HepG2 (cell line): ENCODE results near the gene MCM3AP. TPM values are rescaled to one million over a fixed set of nuclear protein-coding genes. Genes with fewer than 3 reads are reported as not detected.
A peak's percentile ranks its signal among the peaks of the same experiment; 100 is the strongest.

Experiments
- BRCA1 ChIP-seq: sonication (generic); formaldehyde crosslinking; IDR thresholded peaks from 2 replicates; pipeline ENCODE4 v1.4.0; 2020; ENCODE audit warnings: missing genetic modification reagents
- KLF13 ChIP-seq: sonication (generic); formaldehyde crosslinking; IDR thresholded peaks from 2 replicates; pipeline ENCODE4 v1.4.0; 2020; ENCODE audit warnings: mild to moderate bottlenecking, missing genetic modification reagents
- NFIB ChIP-seq: sonication (generic); formaldehyde crosslinking; IDR thresholded peaks from 2 replicates; pipeline ENCODE4 v1.9.0; 2021; ENCODE audit warnings: missing genetic modification reagents, mild to moderate bottlenecking, borderline replicate concordance
- RORA ChIP-seq: sonication (generic); formaldehyde crosslinking; IDR thresholded peaks from 2 replicates; pipeline ENCODE4 v1.5.0; 2020; ENCODE audit warnings: mild to moderate bottlenecking, missing genetic modification reagents, moderate library complexity
- TP53 ChIP-seq: sonication (generic); formaldehyde crosslinking; conservative IDR thresholded peaks from 2 replicates; pipeline ENCODE4 v1.4.0; 2020; ENCODE audit warnings: missing genetic modification reagents
- ZNF431 ChIP-seq: sonication (generic); formaldehyde crosslinking; IDR thresholded peaks from 2 replicates; pipeline ENCODE4 v1.9.0; 2022; ENCODE audit warnings: missing genetic modification reagents, low read depth, mild to moderate bottlenecking, borderline replicate concordance
- ZNF557 ChIP-seq: sonication (generic); formaldehyde crosslinking; IDR thresholded peaks from 2 replicates; pipeline ENCODE4 v1.4.0; 2020; ENCODE audit warnings: missing genetic modification reagents
- ZNF609 ChIP-seq: sonication (generic); formaldehyde crosslinking; IDR thresholded peaks from 2 replicates; pipeline ENCODE4 v1.4.0; 2020; ENCODE audit warnings: mild to moderate bottlenecking, missing genetic modification reagents, borderline replicate concordance
- ZNF646 ChIP-seq: sonication (generic); formaldehyde crosslinking; IDR thresholded peaks from 2 replicates; pipeline ENCODE4 v1.9.0; 2021; ENCODE audit warnings: mild to moderate bottlenecking, missing genetic modification reagents
- ZNF773 ChIP-seq: sonication (generic); formaldehyde crosslinking; IDR thresholded peaks from 2 replicates; pipeline ENCODE4 v1.4.0; 2020; ENCODE audit warnings: missing genetic modification reagents, borderline replicate concordance
- polyA plus RNA-seq, 8 experiments: library from polyadenylated mRNA; depleted of rRNA in 3 of 8; stranded (reverse) in 7 of 8; unstranded in 1 of 8; fragments of >200 nt; fragmentation: Illumina TruSeq in 4 of 8; extraction: Trizol in 4 of 8; gene quantifications; 2 replicates each; pipeline versions ENCODE4 v1.2.1 to v1.2.3, GENCODE V29; 2011 to 2016; ENCODE audit warnings: low read depth in 4 of 8, missing spikeins in 1 of 8, mixed read lengths in 1 of 8; ENCODE audit not compliant: insufficient read depth in 1 of 8
- total RNA-seq, 5 experiments: library from RNA; depleted of rRNA; stranded (reverse); fragments of >200 nt; fragmentation: Illumina TruSeq; extraction: Trizol; gene quantifications; 2 replicates each; pipeline ENCODE4 v1.2.3, GENCODE V29; 2016; ENCODE audit warnings: low read depth in 1 of 5

Gene MCM3AP
- total and polyA plus RNA-seq, 2 of the 13 experiments (the other 11 are each of a cell fraction or from before 2014, with no cell fraction given), result 27.0 to 54.7 TPM

GRCh38 chr21:46285761-46286647 lies 593 bp upstream of the MCM3AP start, which contains the start of gene YBEY (continued):
- peak; percentile 57; the same call in 1 of the 2 replicates for TF ChIP-seq ZNF609 (CRISPR knock-in tag)
- TF ChIP-seq BRCA1 (CRISPR knock-in tag), result no peak
- peak; percentile 91; the same call in 1 of the 2 replicates for TF ChIP-seq TP53 (CRISPR knock-in tag)
- peak; percentile 50; the same call in 1 of the 2 replicates for TF ChIP-seq ZNF431 (CRISPR knock-in tag)
- no peak for TF ChIP-seq ZNF557 (CRISPR knock-in tag)
- TF ChIP-seq KLF13 (CRISPR knock-in tag), result no peak
- no peak; the same call in 1 of the 2 replicates for TF ChIP-seq ZNF773 (CRISPR knock-in tag)
- TF ChIP-seq NFIB (CRISPR knock-in tag), result no peak
- TF ChIP-seq ZNF646 (CRISPR knock-in tag), result no peak
- TF ChIP-seq RORA (CRISPR knock-in tag), result no peak
